Panc1 (cell line): ENCODE data around the gene PMPCB. TPM values are rescaled to one million over a fixed set of nuclear protein-coding genes. Genes with fewer than 3 reads are reported as not detected.

Experiments
- ATAC-seq: fragments of 200-7000 bp; cut with Tn5 transposase; 2 replicates; pipeline ENCODE4 v1.9.1; 2020; ENCODE audit warnings: mild to moderate bottlenecking, moderate library complexity
- BruUV-seq: library from RNA; stranded (reverse); fragments of 400-500 nt; replicated peaks from 2 replicates; lab custom pipeline; 2021; lab: Mats Ljungman, UMichigan
- CTCF ChIA-PET: fragments of 300-600 bp; sonication (Branson Sonifier 250); formaldehyde crosslinking; loops from one replicate; lab custom pipeline; 2022; ENCODE audit warnings: antibody characterized with exemption; lab: Charles Lee
- POLR2A ChIA-PET: fragments of 300-600 bp; sonication (Branson Sonifier 250); formaldehyde crosslinking; loops from one replicate; lab custom pipeline; 2022; ENCODE audit warnings: antibody characterized with exemption; lab: Charles Lee
- DNase-seq: peaks from one replicate; pipeline ENCODE4 v3.0.0-alpha.2; 2010; ENCODE audit warnings: low read depth, low spot score
- H3K27ac ChIP-seq: 2 replicates; pipeline ENCODE4 v1.5.1; 2011; ENCODE audit warnings: mild to moderate bottlenecking, low read length, inconsistent platforms
- H3K27me3 ChIP-seq: fragments of 200-500 bp; sonication (Bioruptor generic); 2 replicates; pipeline ENCODE4 v1.6.0; 2014; ENCODE audit warnings: low read length, inconsistent platforms; ENCODE audit not compliant: control insufficient read depth, insufficient read depth
- H3K36me3 ChIP-seq: fragments of 200-500 bp; sonication (Bioruptor generic); 2 replicates; pipeline ENCODE4 v1.5.1; 2014; ENCODE audit warnings: inconsistent platforms, mild to moderate bottlenecking, low read length, moderate library complexity; ENCODE audit not compliant: control insufficient read depth, insufficient read depth
- H3K4me1 ChIP-seq: 2 replicates; pipeline ENCODE4 v1.5.1; 2011; ENCODE audit warnings: inconsistent platforms, mild to moderate bottlenecking, low read length, moderate library complexity; ENCODE audit not compliant: control insufficient read depth, insufficient read depth
- H3K4me3 ChIP-seq, 2 experiments: 2 replicates each; pipeline ENCODE4 v1.5.1; 2011 to 2012; ENCODE audit warnings: low read depth in 2 of 2, low read length in 2 of 2, mild to moderate bottlenecking in 2 of 2, inconsistent platforms in 1 of 2, moderate library complexity in 1 of 2
- H3K9me3 ChIP-seq: fragments of 200-500 bp; sonication (Bioruptor generic); 2 replicates; pipeline ENCODE4 v1.5.1; 2014; ENCODE audit warnings: low read depth, mild to moderate bottlenecking, inconsistent platforms, low read length, moderate library complexity; ENCODE audit not compliant: control insufficient read depth, insufficient read depth
- POLR2AphosphoS5 ChIP-seq: IDR thresholded peaks from 2 replicates; pipeline ENCODE4 v1.6.1; 2012; ENCODE audit warnings: mild to moderate bottlenecking, low read depth, low read length, moderate library complexity
- REST ChIP-seq, 2 experiments: IDR thresholded peaks; 2 replicates each; pipeline ENCODE4 v1.6.1; 2011 to 2012; ENCODE audit warnings: low read depth in 2 of 2, control low read depth in 1 of 2, low read length in 1 of 2, mild to moderate bottlenecking in 1 of 2, moderate library complexity in 1 of 2; ENCODE audit not compliant: insufficient read depth in 1 of 2
- SIN3A ChIP-seq: IDR thresholded peaks from 2 replicates; pipeline ENCODE4 v1.6.1; 2012; ENCODE audit warnings: low read depth, mild to moderate bottlenecking, low read length, moderate library complexity, borderline replicate concordance; ENCODE audit not compliant: insufficient read depth
- TCF7L2 ChIP-seq: IDR thresholded peaks from 2 replicates; pipeline ENCODE4 v1.6.1; 2011; ENCODE audit warnings: mild to moderate bottlenecking, low read depth, low read length, inconsistent platforms
- in situ Hi-C: cut with HindIII; loops from 2 replicates; pipeline ENCODE4 v1.10.0; 2016; ENCODE audit warnings: low sequenced_read_pairs, low pct_unique_long_range_greater_than_20kb
- intact Hi-C: fragments of 100-400 bp; cut with micrococcal nuclease; formaldehyde crosslinking; loops from one replicate; pipeline ENCODE4 v1.10.0; 2022; ENCODE audit not compliant: unreplicated experiment
- total RNA-seq: library from RNA; stranded (reverse); gene quantifications from one replicate; pipeline ENCODE4 v1.2.1, GENCODE V29; 2021; ENCODE audit not compliant: unreplicated experiment
- TF ChIP-seq, protein P1 (sequence below): fragments of 450-650 bp; IDR thresholded peaks from 2 replicates; pipeline ENCODE4 v1.5.1; 2017; ENCODE audit warnings: mild to moderate bottlenecking

Gene PMPCB
- total RNA-seq, 1 experiment from 2014 or later, result 61.1 TPM

GRCh38 chr7:103349805-103350204 lies 52.6 kb downstream of the PMPCB start:
- Histone ChIP-seq H3K36me3 (peaks cover 9% of the 10 kb centered on the region), H3K27me3 (no peaks in the 10 kb centered on the region), H3K27ac (no peak overlapping the region), H3K9me3 (no peaks in the 10 kb centered on the region), H3K4me3 (peak overlapping the region; percentile 87; a peak in 3 of 4 replicates), H3K4me1 (peaks cover 19% of the 10 kb centered on the region)
- POLR2A ChIA-PET, result no interaction called here
- TF ChIP-seq REST (IDR thresholded peaks at IDR 0.05; ENCODE audit: insufficient read depth in 1 of 2, low read depth in 2 of 2, low read length in 1 of 2) (no peak), SIN3A (no peak), POLR2AphosphoS5 (no peak), TCF7L2 (no peak)
- TF ChIP-seq, protein P1, sequence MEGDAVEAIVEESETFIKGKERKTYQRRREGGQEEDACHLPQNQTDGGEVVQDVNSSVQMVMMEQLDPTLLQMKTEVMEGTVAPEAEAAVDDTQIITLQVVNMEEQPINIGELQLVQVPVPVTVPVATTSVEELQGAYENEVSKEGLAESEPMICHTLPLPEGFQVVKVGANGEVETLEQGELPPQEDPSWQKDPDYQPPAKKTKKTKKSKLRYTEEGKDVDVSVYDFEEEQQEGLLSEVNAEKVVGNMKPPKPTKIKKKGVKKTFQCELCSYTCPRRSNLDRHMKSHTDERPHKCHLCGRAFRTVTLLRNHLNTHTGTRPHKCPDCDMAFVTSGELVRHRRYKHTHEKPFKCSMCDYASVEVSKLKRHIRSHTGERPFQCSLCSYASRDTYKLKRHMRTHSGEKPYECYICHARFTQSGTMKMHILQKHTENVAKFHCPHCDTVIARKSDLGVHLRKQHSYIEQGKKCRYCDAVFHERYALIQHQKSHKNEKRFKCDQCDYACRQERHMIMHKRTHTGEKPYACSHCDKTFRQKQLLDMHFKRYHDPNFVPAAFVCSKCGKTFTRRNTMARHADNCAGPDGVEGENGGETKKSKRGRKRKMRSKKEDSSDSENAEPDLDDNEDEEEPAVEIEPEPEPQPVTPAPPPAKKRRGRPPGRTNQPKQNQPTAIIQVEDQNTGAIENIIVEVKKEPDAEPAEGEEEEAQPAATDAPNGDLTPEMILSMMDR, result no peak
- CTCF ChIA-PET, result no interaction called here
- in situ Hi-C loops (no loop called here), intact Hi-C loops (no loop called here)
- no TSS peak for BruUV-seq
- DNase-seq, result no peak
- ATAC-seq, result no peak

Other genes with a start within 250 kb of the PMPCB start
- gene FBXL13, start 222.6 kb upstream of the PMPCB start, total RNA-seq, result 2.5 TPM
- gene ARMC10, start 222.3 kb upstream of the PMPCB start, total RNA-seq, result 73.2 TPM
- gene NAPEPLD, start 148.3 kb upstream of the PMPCB start, total RNA-seq, result 19.2 TPM
- gene DNAJC2, start 47.3 kb downstream of the PMPCB start, total RNA-seq, result 56.1 TPM
- 171 TPM for gene PSMC2, start 50.2 kb downstream of the PMPCB start, total RNA-seq
- not detected for gene SLC26A5, start 148.8 kb downstream of the PMPCB start, total RNA-seq